GM12878 (cell line): ENCODE data around the gene ETV6. TPM values are rescaled to one million over a fixed set of nuclear protein-coding genes. Genes with fewer than 3 reads are reported as not detected.

Source experiments
- ATAC-seq: fragments of 200-7000 bp; cut with Tn5 transposase; 3 replicates; pipeline ENCODE4 v1.9.1; 2020; ENCODE audit warnings: mild to moderate bottlenecking, moderate library complexity
- BruUV-seq: library from RNA; stranded (reverse); fragments of 400-500 nt; replicated peaks from 2 replicates; lab custom pipeline; 2021; lab: Mats Ljungman, UMichigan
- CTCF ChIA-PET: fragments of 300-600 bp; sonication (Branson Sonifier 250); formaldehyde crosslinking; extraction: SDS; loops from one replicate; lab custom pipeline; 2021; ENCODE audit warnings: inconsistent platforms; lab: Yijun Ruan, JAX
- POLR2A ChIA-PET: fragments of 350-600 bp; formaldehyde crosslinking; extraction: SDS; loops from one replicate; lab custom pipeline; 2021; ENCODE audit warnings: inconsistent platforms; lab: Charles Lee
- RAD21 ChIA-PET: fragments of 300-600 bp; sonication (Branson Sonifier 250); formaldehyde crosslinking; loops from one replicate; lab custom pipeline; 2023; ENCODE audit warnings: antibody characterized with exemption; ENCODE audit not compliant: unreplicated experiment; lab: Charles Lee
- SMC1A ChIA-PET: fragments of 300-600 bp; sonication (Branson Sonifier 250); formaldehyde crosslinking; loops from one replicate; lab custom pipeline; 2023; ENCODE audit not compliant: unreplicated experiment, uncharacterized antibody; lab: Charles Lee
- DNase-seq: peaks from one replicate; pipeline ENCODE4 v3.0.0-alpha.2; 2011; ENCODE audit warnings: low read depth, low spot score
- FAIRE-seq: peaks from 3 replicates; lab custom pipeline; 2011; peaks lifted over from hg19 to GRCh38; lab: Jason Lieb, UNC
- H2AFZ ChIP-seq: 2 replicates; pipeline ENCODE4 v1.6.0; 2011; ENCODE audit warnings: low read depth, low read length, control low read depth; ENCODE audit not compliant: control insufficient read depth
- H3K27ac ChIP-seq: 2 replicates; pipeline ENCODE4 v1.5.1; 2011; ENCODE audit warnings: control low read depth; ENCODE audit not compliant: control insufficient read depth, insufficient read depth
- H3K27me3 ChIP-seq, 2 experiments: replicated peaks in 1 of 2; 2 replicates each; pipeline versions ENCODE4 v1.6.0 to v1.6.1; 2011; ENCODE audit warnings: low read length in 1 of 2; ENCODE audit not compliant: control insufficient read depth in 2 of 2, insufficient read depth in 2 of 2
- H3K36me3 ChIP-seq, 2 experiments: 2 replicates each; pipeline ENCODE4 v1.5.1; 2011; ENCODE audit warnings: low read length in 1 of 2; ENCODE audit not compliant: control insufficient read depth in 2 of 2, insufficient read depth in 2 of 2
- H3K4me1 ChIP-seq: 2 replicates; pipeline ENCODE4 v1.6.1; 2011; ENCODE audit warnings: mild to moderate bottlenecking, low read length, moderate library complexity, mixed read lengths; ENCODE audit not compliant: control insufficient read depth, insufficient read depth
- H3K4me2 ChIP-seq: 2 replicates; pipeline ENCODE4 v1.6.0; 2011; ENCODE audit warnings: control low read depth; ENCODE audit not compliant: control insufficient read depth, insufficient read depth
- H3K4me3 ChIP-seq: fragments of 200-600 bp; sonication (generic); 2 replicates; pipeline ENCODE4 v1.5.1; 2016
- H3K79me2 ChIP-seq: 2 replicates; pipeline ENCODE4 v1.6.0; 2011; ENCODE audit warnings: low read length; ENCODE audit not compliant: control insufficient read depth, insufficient read depth
- H3K9ac ChIP-seq: 2 replicates; pipeline ENCODE4 v1.8.0; 2011; ENCODE audit warnings: low read length, control low read depth, mixed read lengths; ENCODE audit not compliant: control insufficient read depth, insufficient read depth
- H3K9me3 ChIP-seq: replicated peaks from 3 replicates; pipeline ENCODE4 v1.5.1; 2011; ENCODE audit warnings: mild to moderate bottlenecking, low read length; ENCODE audit not compliant: control insufficient read depth, insufficient read depth
- H4K20me1 ChIP-seq: 2 replicates; pipeline ENCODE4 v1.6.0; 2011; ENCODE audit not compliant: control insufficient read depth, insufficient read depth
- E2F8 ChIP-seq: fragments of 450-650 bp; IDR thresholded peaks from 2 replicates; pipeline ENCODE4 v1.6.1; 2018; ENCODE audit warnings: mild to moderate bottlenecking, low read depth, moderate library complexity; ENCODE audit not compliant: partially characterized antibody
- EP300 ChIP-seq, 2 experiments: fragments of 150-350 bp in 1 of 2; IDR thresholded peaks; 2 replicates each; pipeline ENCODE4 v1.6.1; 2011 to 2012; ENCODE audit warnings: low read depth in 2 of 2, low read length in 2 of 2, borderline replicate concordance in 1 of 2, improper control_type of control experiment in 1 of 2, inconsistent platforms in 1 of 2; ENCODE audit not compliant: control insufficient read depth in 1 of 2
- ESRRA ChIP-seq: IDR thresholded peaks from 2 replicates; pipeline ENCODE4 v1.6.1; 2012; ENCODE audit warnings: mild to moderate bottlenecking, low read length, improper control_type of control experiment
- ETV6 ChIP-seq, 2 experiments: fragments of 450-650 bp in 1 of 2; IDR thresholded peaks in 1 of 2; conservative IDR thresholded peaks in 1 of 2; 2 replicates each; pipeline ENCODE4 v1.6.1; 2014; ENCODE audit warnings: antibody characterized with exemption in 1 of 2, borderline replicate concordance in 1 of 2, low read depth in 1 of 2, mild to moderate bottlenecking in 1 of 2, moderate library complexity in 1 of 2
- HDAC2 ChIP-seq: fragments of 200-600 bp; sonication (generic); IDR thresholded peaks from 2 replicates; pipeline ENCODE4 v1.6.1; 2017
- LARP7 ChIP-seq: fragments of 450-650 bp; IDR thresholded peaks from 2 replicates; pipeline ENCODE4 v1.6.1; 2017; ENCODE audit warnings: mild to moderate bottlenecking
- PAX5 ChIP-seq: IDR thresholded peaks from 2 replicates; pipeline ENCODE4 v1.6.1; 2011; ENCODE audit warnings: low read depth, low read length, borderline replicate concordance
- PKNOX1 ChIP-seq: fragments of 450-650 bp; IDR thresholded peaks from 2 replicates; pipeline ENCODE4 v1.6.1; 2016; ENCODE audit warnings: mild to moderate bottlenecking
- POLR2AphosphoS2 ChIP-seq: IDR thresholded peaks from 2 replicates; pipeline ENCODE4 v1.6.1; 2011; ENCODE audit warnings: low read depth, mild to moderate bottlenecking, low read length, improper control_type of control experiment, moderate library complexity
- POLR2AphosphoS5 ChIP-seq: IDR thresholded peaks from 2 replicates; pipeline ENCODE4 v1.6.1; 2011; ENCODE audit warnings: mild to moderate bottlenecking, low read length, inconsistent platforms
- PRDM15 ChIP-seq: fragments of 450-650 bp; formaldehyde crosslinking; IDR thresholded peaks from 2 replicates; pipeline ENCODE4 v1.4.0; 2020; ENCODE audit warnings: mild to moderate bottlenecking, moderate library complexity
- SMARCA5 ChIP-seq: fragments of 450-650 bp; IDR thresholded peaks from 2 replicates; pipeline ENCODE4 v1.6.1; 2017; ENCODE audit warnings: mild to moderate bottlenecking
- SP1 ChIP-seq: IDR thresholded peaks from one replicate; pipeline ENCODE4 v1.6.1; 2011; ENCODE audit warnings: low read depth, low read length
- USF1 ChIP-seq: IDR thresholded peaks from 2 replicates; pipeline ENCODE4 v1.6.1; 2011; ENCODE audit warnings: borderline replicate concordance, low read depth, mild to moderate bottlenecking, moderate library complexity, mixed read lengths, low read length; ENCODE audit not compliant: insufficient read depth; ENCODE audit errors: extremely low read length
- ZBED1 ChIP-seq: IDR thresholded peaks from 2 replicates; pipeline ENCODE4 v1.6.1; 2016; ENCODE audit warnings: borderline replicate concordance
- WGBS: methylation state at CpG from one replicate; pipeline ENCODE4 v1.1.6; 2016; ENCODE audit warnings: low lambda C conversion rate; ENCODE audit not compliant: insufficient replicate concordance, insufficient coverage; ENCODE audit errors: missing lambda C conversion rate; 5-methylcytosine and 5-hydroxymethylcytosine counted together
- in situ Hi-C: fragments of 300-500 bp; cut with MboI; formaldehyde crosslinking; loops from 9 replicates; pipeline ENCODE4 v1.14.3; 2018; ENCODE audit warnings: mixed read lengths
- intact Hi-C: fragments of 100-400 bp; cut with micrococcal nuclease; formaldehyde crosslinking; loops from one replicate; pipeline ENCODE4 v1.14.2; 2022; ENCODE audit not compliant: unreplicated experiment
- polyA plus RNA-seq, 11 experiments: library from polyadenylated mRNA; depleted of rRNA in 4 of 11; unstranded in 6 of 11; stranded (reverse) in 5 of 11; fragments of >200 nt; fragmentation: Nextera tagmentation in 4 of 11; fragmentation: Illumina TruSeq in 1 of 11; extraction: Ambion mirVana in 4 of 11; extraction: Trizol in 1 of 11; gene quantifications; 1 replicate in 1 of 11; 2 replicates in 10 of 11; pipeline versions ENCODE4 v1.2.1 to v1.2.3, GENCODE V29; 2011 to 2016; ENCODE audit warnings: inconsistent platforms in 2 of 11, missing spikeins in 2 of 11, low read depth in 1 of 11
- total RNA-seq, 4 experiments: library from RNA; depleted of rRNA in 3 of 4; stranded (reverse); fragments of >200 nt in 3 of 4; fragmentation: Illumina TruSeq in 1 of 4; extraction: Trizol in 1 of 4; gene quantifications; 2 replicates each; pipeline versions ENCODE4 v1.2.1 to v1.2.3, GENCODE V29; 2013 to 2021

ETV6 gene
- total and polyA plus RNA-seq, 10 of the 15 experiments (the other 5 are each of a cell fraction or from before 2014, with no cell fraction given) = 6.6 to 74.8 (median 24.6) TPM

- TF ChIP-seq USF1 = no peak
- no peak for TF ChIP-seq ETV6 (conservative IDR thresholded peaks at IDR 0.05 in 1 of 2, IDR thresholded peaks at IDR 0.05 in 1 of 2; ENCODE audit: borderline replicate concordance in 1 of 2, low read depth in 1 of 2)
- TF ChIP-seq PAX5 = no peak
- TF ChIP-seq SMARCA5 = no peak
- no peak for TF ChIP-seq E2F8
- TF ChIP-seq HDAC2 = no peak
- no peak for TF ChIP-seq SP1
These were observed 45.1 kb downstream of the ETV6 start (continued) for GRCh38 chr12:11694528-11694927.

- RAD21 ChIA-PET = no interaction called here
- H4K20me1 ChIP-seq = peaks cover 5% of the 10 kb centered on the region; the same call in 1 of the 2 replicates
- peaks cover 2% of the 10 kb centered on the region; the same call in 1 of the 2 replicates for H3K4me1 ChIP-seq
- BruUV-seq = no TSS peak
- no peak overlapping the region for H2AFZ ChIP-seq
- 98% methylated on average over 3 of the region's 3 CpGs for WGBS
- peaks cover 88% of the 10 kb centered on the region for H3K79me2 ChIP-seq
- H3K36me3 ChIP-seq = peaks cover 6 to 30% of the 10 kb centered on the region in 2 experiments
- no peak for DNase-seq
- CTCF ChIA-PET = no interaction called here
- H3K4me3 ChIP-seq = no peak overlapping the region
- SMC1A ChIA-PET = interaction anchor here (0.8 kb wide), 1 partner anchor 115 kb away, joined by 3 read pairs; no protein-coding TSS in a partner anchor
- no peak overlapping the region for H3K9ac ChIP-seq
- H3K9me3 ChIP-seq = peaks cover 17% of the 10 kb centered on the region; the same call in 2 of the 3 replicates
- H3K4me2 ChIP-seq = no peak overlapping the region
- POLR2A ChIA-PET = no interaction called here
- H3K27ac ChIP-seq = no peak overlapping the region
- in situ Hi-C loops (no loop called here), intact Hi-C loops (no loop called here)
- ATAC-seq = no peak
- FAIRE-seq = no peak
- no peaks in the 10 kb centered on the region for H3K27me3 ChIP-seq
- TF ChIP-seq PKNOX1 (no peak), ESRRA (no peak), POLR2AphosphoS5 (no peak), ZBED1 (no peak), LARP7 (no peak), EP300 (IDR thresholded peaks at IDR 0.05; ENCODE audit: borderline replicate concordance in 1 of 2, control insufficient read depth in 1 of 2, low read depth in 2 of 2, low read length in 2 of 2) (no peak), PRDM15 (no peak), POLR2AphosphoS2 (no peak)
These were observed 45.8 kb downstream of the ETV6 start for GRCh38 chr12:11695321-11695720.
